ENCODE data around the gene STX17. TPM values are rescaled to one million over a fixed set of nuclear protein-coding genes. Genes with fewer than 3 reads are reported as not detected.
"Not testable (repeated sequence)": the region's sequence is repeated elsewhere in the genome, so short reads cannot be mapped to it uniquely, and the experiment has no call there.

Gene STX17
- total RNA-seq, 4 donors from 2014 or later: 42.4 to 52.3 (median 47.3) TPM

DNA sequence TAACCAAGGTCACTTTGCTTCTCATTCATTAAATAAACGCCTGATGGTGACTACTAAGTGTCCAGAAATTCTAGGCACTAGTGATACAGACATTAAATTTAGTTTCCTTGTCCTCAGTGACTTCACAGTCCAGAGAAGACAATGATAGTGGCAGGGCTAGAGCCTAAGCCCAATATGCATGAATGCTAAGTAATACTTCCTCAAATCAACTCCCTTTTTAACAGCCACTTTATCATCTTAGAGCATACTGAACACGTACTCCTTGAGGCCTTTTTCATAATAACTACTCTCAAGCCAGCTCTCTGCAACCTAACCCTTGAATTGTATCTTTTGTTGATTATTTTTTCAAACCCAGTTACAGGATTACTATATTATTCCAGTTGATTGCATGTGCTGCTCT, 74.1 kb downstream of the STX17 start:
- 72 to 91% methylated on average over 2 of the region's 2 CpGs for WGBS, 2 donors (ENCODE audit: low coverage in 1 of 2)
- Histone ChIP-seq H3K36me3 (peaks cover 0 to 39% of the 10 kb centered on the region in 2 donors), H3K9me3 (no peaks in the 10 kb centered on the region), H3K27me3 (no peaks in the 10 kb centered on the region), H3K27ac (no peak overlapping the region), H3K4me1 (no peaks in the 10 kb centered on the region), H3K4me3 (no peak overlapping the region)
- no peak for TF ChIP-seq POLR2A (IDR thresholded peaks at IDR 0.05)
- TF ChIP-seq, protein P1, sequence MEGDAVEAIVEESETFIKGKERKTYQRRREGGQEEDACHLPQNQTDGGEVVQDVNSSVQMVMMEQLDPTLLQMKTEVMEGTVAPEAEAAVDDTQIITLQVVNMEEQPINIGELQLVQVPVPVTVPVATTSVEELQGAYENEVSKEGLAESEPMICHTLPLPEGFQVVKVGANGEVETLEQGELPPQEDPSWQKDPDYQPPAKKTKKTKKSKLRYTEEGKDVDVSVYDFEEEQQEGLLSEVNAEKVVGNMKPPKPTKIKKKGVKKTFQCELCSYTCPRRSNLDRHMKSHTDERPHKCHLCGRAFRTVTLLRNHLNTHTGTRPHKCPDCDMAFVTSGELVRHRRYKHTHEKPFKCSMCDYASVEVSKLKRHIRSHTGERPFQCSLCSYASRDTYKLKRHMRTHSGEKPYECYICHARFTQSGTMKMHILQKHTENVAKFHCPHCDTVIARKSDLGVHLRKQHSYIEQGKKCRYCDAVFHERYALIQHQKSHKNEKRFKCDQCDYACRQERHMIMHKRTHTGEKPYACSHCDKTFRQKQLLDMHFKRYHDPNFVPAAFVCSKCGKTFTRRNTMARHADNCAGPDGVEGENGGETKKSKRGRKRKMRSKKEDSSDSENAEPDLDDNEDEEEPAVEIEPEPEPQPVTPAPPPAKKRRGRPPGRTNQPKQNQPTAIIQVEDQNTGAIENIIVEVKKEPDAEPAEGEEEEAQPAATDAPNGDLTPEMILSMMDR (IDR thresholded peaks at IDR 0.05): no peak
- no peak for TF ChIP-seq EP300 (IDR thresholded peaks at IDR 0.05)
- TF ChIP-seq POLR2AphosphoS5 (IDR thresholded peaks at IDR 0.05): no peak
- ATAC-seq: no peak

DNA sequence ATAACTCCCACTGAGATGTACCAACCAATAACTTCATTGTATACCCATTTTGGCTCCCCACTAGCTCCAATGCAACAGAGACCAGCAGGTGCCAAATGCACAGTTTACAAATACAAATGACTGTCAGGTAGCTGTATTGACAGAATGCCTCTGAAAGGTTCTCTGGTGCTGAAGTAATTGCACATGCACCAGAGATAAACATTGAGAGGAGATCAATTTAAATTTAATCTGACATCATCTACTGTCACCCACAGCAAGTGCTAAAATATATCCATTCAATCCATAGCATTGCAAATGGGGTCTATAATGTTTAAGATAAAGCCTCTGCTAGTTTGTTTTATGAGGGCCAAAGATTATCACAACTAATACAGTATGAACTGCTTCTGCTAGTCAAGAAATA, 80.2 kb downstream of the STX17 start:
- peaks cover 0 to 33% (median 0%) of the 10 kb centered on the region in 3 donors for H3K9me3 ChIP-seq
- H3K36me3 ChIP-seq: peaks cover 0 to 36% of the 10 kb centered on the region in 2 donors
- no peaks in the 10 kb centered on the region for H3K27me3 ChIP-seq
- ATAC-seq: no peak
- no peak overlapping the region for H3K27ac ChIP-seq
- H3K4me1 ChIP-seq: no peaks in the 10 kb centered on the region
- TF ChIP-seq, protein P1 (IDR thresholded peaks at IDR 0.05): no peak
- TF ChIP-seq POLR2A (IDR thresholded peaks at IDR 0.05): no peak
- no peak overlapping the region for H3K4me3 ChIP-seq

DNA sequence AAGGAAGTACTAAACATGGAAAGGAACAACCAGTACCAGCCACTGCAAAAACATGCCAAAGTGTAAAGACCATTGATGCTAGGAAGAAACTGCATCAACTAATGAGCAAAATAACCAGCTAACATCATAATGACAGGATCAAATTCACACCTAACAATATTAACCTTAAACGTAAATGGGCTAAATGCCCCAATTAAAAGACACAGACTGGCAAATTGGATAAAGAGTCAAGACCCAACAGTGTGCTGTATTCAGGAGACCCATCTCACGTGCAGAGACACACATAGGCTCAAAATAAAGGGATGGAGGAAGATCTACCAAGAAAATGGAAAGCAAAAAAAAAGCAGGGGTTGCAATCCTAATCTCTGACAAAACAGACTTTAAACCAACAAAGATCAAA, 84.1 kb downstream of the STX17 start:
- ATAC-seq, H3K4me1 ChIP-seq, H3K4me3 ChIP-seq, H3K27ac ChIP-seq, H3K27me3 ChIP-seq: not testable (repeated sequence)
- Histone ChIP-seq H3K36me3 (peaks cover 0 to 17% of the 10 kb centered on the region in 2 donors), H3K9me3 (peaks cover 0 to 61% (median 0%) of the 10 kb centered on the region in 3 donors)
- WGBS, 2 donors (ENCODE audit: low coverage in 1 of 2): 97 to 100% methylated on average over 1 to 2 of the region's 2 CpGs

DNA sequence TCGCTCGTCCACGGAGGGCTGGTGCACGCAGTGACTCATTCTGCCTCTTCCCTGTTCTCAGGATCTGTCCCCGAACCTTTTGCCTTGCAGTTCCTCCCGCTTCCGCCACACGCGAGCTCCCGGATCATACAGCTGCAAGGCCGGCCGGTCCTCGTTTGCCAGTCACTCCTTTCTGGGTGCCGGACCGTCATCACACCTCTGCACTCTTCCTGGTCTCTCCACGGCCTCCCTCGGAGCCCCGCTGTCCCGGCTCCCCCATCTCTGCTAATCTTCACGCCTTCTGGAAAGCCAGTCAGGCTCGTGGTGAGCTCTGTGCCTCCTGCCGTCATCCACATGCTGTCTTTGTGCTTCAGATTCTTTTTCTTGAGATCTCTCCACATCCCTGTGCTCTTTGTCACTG, 91.8 kb downstream of the STX17 start:
- no peak overlapping the region for H3K4me3 ChIP-seq
- no peaks in the 10 kb centered on the region for H3K27me3 ChIP-seq
- H3K9me3 ChIP-seq: peaks cover 0 to 14% (median 0%) of the 10 kb centered on the region in 3 donors
- peaks cover 0 to 3% of the 10 kb centered on the region in 2 donors for H3K36me3 ChIP-seq
- H3K27ac ChIP-seq: no peak overlapping the region
- ATAC-seq: no peak
- TF ChIP-seq EP300 (IDR thresholded peaks at IDR 0.05) (no peak), POLR2AphosphoS5 (IDR thresholded peaks at IDR 0.05) (no peak), POLR2A (IDR thresholded peaks at IDR 0.05) (no peak)
- TF ChIP-seq, protein P1 (IDR thresholded peaks at IDR 0.05): no peak
- WGBS, 2 donors (ENCODE audit: low coverage in 1 of 2): 90 to 93% methylated on average over 22 of the region's 22 CpGs
- H3K4me1 ChIP-seq: no peaks in the 10 kb centered on the region

DNA sequence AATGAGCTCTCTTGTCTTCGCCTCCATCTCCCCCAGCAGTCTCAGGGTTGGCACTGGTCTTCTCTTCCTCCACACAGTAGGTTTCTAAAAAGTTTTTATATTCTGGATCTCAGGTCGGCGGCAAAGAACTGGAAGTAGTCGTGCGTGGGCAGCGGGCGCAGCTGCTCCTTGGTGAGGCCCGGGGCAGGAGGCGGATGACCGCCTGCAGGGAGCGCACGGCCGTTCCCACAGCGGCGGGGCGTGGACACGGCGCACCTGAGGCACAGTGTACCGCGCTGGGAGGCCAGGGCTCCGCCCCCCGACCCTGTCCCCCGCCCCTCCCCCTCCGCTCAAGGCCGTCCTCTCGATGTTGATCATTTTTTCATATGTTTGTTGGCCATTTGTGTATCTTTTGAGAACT, 92.4 kb downstream of the STX17 start:
- no peaks in the 10 kb centered on the region for H3K4me1 ChIP-seq
- H3K4me3 ChIP-seq: no peak overlapping the region
- no peak overlapping the region for H3K27ac ChIP-seq
- H3K36me3 ChIP-seq: peaks cover 0 to 9% of the 10 kb centered on the region in 2 donors
- TF ChIP-seq, protein P1 (IDR thresholded peaks at IDR 0.05): no peak
- no peak for TF ChIP-seq POLR2A (IDR thresholded peaks at IDR 0.05)
- TF ChIP-seq POLR2AphosphoS5 (IDR thresholded peaks at IDR 0.05): no peak
- TF ChIP-seq EP300 (IDR thresholded peaks at IDR 0.05): no peak
- H3K27me3 ChIP-seq: no peaks in the 10 kb centered on the region
- 97% methylated on average over 10 of the region's 26 CpGs; no CpG with 5 or more reads in 1 of the 2 donors for WGBS, 2 donors (ENCODE audit: low coverage in 1 of 2)
- ATAC-seq: no peak
- H3K9me3 ChIP-seq: peaks cover 0 to 12% (median 0%) of the 10 kb centered on the region in 3 donors

All from gastroesophageal sphincter (tissue), 4 donors.